ENCODE measurements around the gene FBXW4. TPM values are rescaled to one million over a fixed set of nuclear protein-coding genes. Genes with fewer than 3 reads are reported as not detected.

FBXW4 gene
- total RNA-seq, 2 donors from 2014 or later, result 33.5 to 40.5 TPM

DNA sequence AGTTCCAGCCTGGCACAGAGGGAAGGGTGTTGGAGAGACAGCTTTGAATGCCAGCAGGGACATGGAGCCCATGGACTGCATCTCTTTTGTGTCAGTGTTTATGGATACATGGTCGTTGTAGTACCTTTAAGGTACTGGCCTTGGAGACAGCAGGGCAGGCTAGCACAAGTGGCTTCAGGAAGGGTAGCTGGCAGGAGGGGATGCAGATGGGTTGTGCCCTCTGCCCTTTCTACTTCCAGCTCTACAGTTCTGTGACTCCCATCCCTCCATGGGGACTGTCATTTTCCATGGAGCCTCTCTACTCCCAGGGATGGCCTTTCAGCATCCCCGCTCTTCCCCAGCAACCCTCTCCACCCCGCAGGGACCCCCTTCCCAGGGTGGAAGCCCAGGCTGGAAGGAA lies 132.0 kb downstream of the FBXW4 start:
- Histone ChIP-seq H3K27me3 (peaks cover 0 to 9% of the 10 kb centered on the region in 2 donors), H3K4me1 (peaks cover 7% of the 10 kb centered on the region), H3K36me3 (replicated peaks in 1 of 2; ENCODE audit: insufficient read depth in 1 of 2, low read depth in 2 of 2) (no peaks in the 10 kb centered on the region), H3K9me3 (no peaks in the 10 kb centered on the region), H3K4me3 (no peak overlapping the region), H3K27ac (no peak overlapping the region)
- no peak for TF ChIP-seq POLR2A (IDR thresholded peaks at IDR 0.05)
- no peak for ATAC-seq
- WGBS, 2 donors, result 44 to 51% methylated on average over 3 of the region's 3 CpGs
- intact Hi-C loops (cut with DNase I), result loop anchor here (10.0 kb wide), 1 partner anchor 288 kb away; no protein-coding TSS in a partner anchor
- DNase-seq, result peak in 1 of 4 donors; percentile 6

GRCh38 chr10:101562231-101562630 lies 132.7 kb downstream of the FBXW4 start:
- DNase-seq (no peak), ATAC-seq (no peak)
- 69 to 78% methylated on average over 5 of the region's 5 CpGs for WGBS, 2 donors
- Histone ChIP-seq H3K27ac (no peak overlapping the region), H3K27me3 (peaks cover 0 to 8% of the 10 kb centered on the region in 2 donors), H3K4me1 (peaks cover 7% of the 10 kb centered on the region), H3K9me3 (no peaks in the 10 kb centered on the region), H3K36me3 (replicated peaks in 1 of 2; ENCODE audit: insufficient read depth in 1 of 2, low read depth in 2 of 2) (no peaks in the 10 kb centered on the region), H3K4me3 (no peak overlapping the region)
- TF ChIP-seq POLR2A (IDR thresholded peaks at IDR 0.05) (no peak), CTCF (IDR thresholded peaks at IDR 0.05) (no peak)
- intact Hi-C loops (cut with DNase I), result loop anchor here (10.0 kb wide), 1 partner anchor 287 kb away; no protein-coding TSS in a partner anchor

- no peak for ATAC-seq
- Histone ChIP-seq H3K9me3 (no peaks in the 10 kb centered on the region), H3K27ac (no peak overlapping the region), H3K4me3 (no peak overlapping the region), H3K4me1 (peaks cover 2% of the 10 kb centered on the region), H3K36me3 (replicated peaks in 1 of 2; ENCODE audit: insufficient read depth in 1 of 2, low read depth in 2 of 2) (no peaks in the 10 kb centered on the region), H3K27me3 (peaks cover 0 to 5% of the 10 kb centered on the region in 2 donors)
- intact Hi-C loops (cut with DNase I), result loop anchor here (10.0 kb wide), 1 partner anchor 286 kb away; no protein-coding TSS in a partner anchor
- no peak for DNase-seq
- 60 to 78% methylated on average over 8 to 15 of the region's 15 CpGs for WGBS, 2 donors
- TF ChIP-seq CTCF (IDR thresholded peaks at IDR 0.05) (no peak), POLR2A (IDR thresholded peaks at IDR 0.05) (no peak)
Observed at GRCh38 chr10:101561068-101561915, 133.7 kb downstream of the FBXW4 start.

Small RNA genes lying within 50 kb of the gene (microRNA-seq; reads per million reads assigned to microRNA genes)
- gene MIR3158-1 (ENCODE audit: borderline number of aligned reads in 2 of 2, borderline replicate concordance in 2 of 2), result 0 reads per million in 2 donors
- 0 reads per million in 2 donors for gene MIR3158-2 (ENCODE audit: borderline number of aligned reads in 2 of 2, borderline replicate concordance in 2 of 2)

Small RNA genes lying within 50 kb of the gene (small RNA-seq; reads per million reads assigned to genes)
- gene MIR3158-1 (not detected), gene RNU6-1165P (not detected)

Other genes with a start within 250 kb of the FBXW4 start
- gene POLL, start 106.9 kb downstream of the FBXW4 start, total RNA-seq, result 10 to 100 TPM; 36.9 to 38.4 TPM
- 10 to 100 TPM in 1 of 2 donors, 1 to 10 TPM in 1; 9.2 to 16.6 TPM for gene DPCD, start 106.8 kb downstream of the FBXW4 start, total RNA-seq
- not detected for gene FGF8, start 80.9 kb upstream of the FBXW4 start, total RNA-seq
- gene NPM3, start 88.3 kb upstream of the FBXW4 start, total RNA-seq, result 10 to 100 TPM in 1 of 2 donors, 1 to 10 TPM in 1; 8.3 to 18.1 TPM
- 100 to 1,000 TPM in 1 of 2 donors, 10 to 100 TPM in 1; 83.3 to 110 TPM for gene OGA, start 123.3 kb upstream of the FBXW4 start, total RNA-seq
- 10 to 100 TPM in 1 of 2 donors, 1 to 10 TPM in 1; 1.8 to 13.5 TPM for gene KCNIP2, start 148.6 kb upstream of the FBXW4 start, total RNA-seq